ENCODE measurements around the gene TBX3.

Gene TBX3

GRCh38 chr12:114695305-114695592, 11.3 kb upstream of the TBX3 start:
- no peak overlapping the region for H3K27ac ChIP-seq (ENCODE audit: low read length)
- H2AFZ ChIP-seq (ENCODE audit: low read depth, low read length) = no peak overlapping the region

GRCh38 chr12:114694436-114695304, 10.7 kb upstream of the TBX3 start:
- H3K27me3 ChIP-seq (ENCODE audit: low read depth, low read length) = 0 out of 2 replicates have a peak, but pooled peaks cover 2% of the 10 kb centered on the region
- no peak overlapping the region for H2AFZ ChIP-seq (ENCODE audit: low read depth, low read length)
- no peaks in the 10 kb centered on the region for H4K20me1 ChIP-seq (ENCODE audit: insufficient read depth, low read length)
- TF ChIP-seq EZH2phosphoT487 (IDR thresholded peaks at IDR 0.05; ENCODE audit: low read depth) = no peak
- TF ChIP-seq CTCF (IDR thresholded peaks at IDR 0.05; ENCODE audit: low read depth, low read length) = no peak
- no peaks in the 10 kb centered on the region for H3K79me2 ChIP-seq (ENCODE audit: low read length)
- H3K9ac ChIP-seq (ENCODE audit: low read length) = no peak overlapping the region
- H3K4me2 ChIP-seq (ENCODE audit: low read length) = no peak overlapping the region
- no peaks in the 10 kb centered on the region for H3K9me3 ChIP-seq (ENCODE audit: insufficient read depth, low read length)
- no peaks in the 10 kb centered on the region for H3K4me1 ChIP-seq (ENCODE audit: low read length)
- no peak overlapping the region for H3K4me3 ChIP-seq (ENCODE audit: low read length)
- H3K27ac ChIP-seq (ENCODE audit: low read length) = no peak overlapping the region
- H3K36me3 ChIP-seq (replicated peaks; ENCODE audit: low read depth, low read length) = no peaks in the 10 kb centered on the region

More at GRCh38 chr12:114695305-114695592, 11.3 kb upstream of the TBX3 start:
- no peaks in the 10 kb centered on the region for H3K79me2 ChIP-seq (ENCODE audit: low read length)
- TF ChIP-seq CTCF (IDR thresholded peaks at IDR 0.05; ENCODE audit: low read depth, low read length) (no peak), EZH2phosphoT487 (IDR thresholded peaks at IDR 0.05; ENCODE audit: low read depth) (no peak)
- no peaks in the 10 kb centered on the region for H3K36me3 ChIP-seq (replicated peaks; ENCODE audit: low read depth, low read length)
- H3K9ac ChIP-seq (ENCODE audit: low read length) = no peak overlapping the region
- no peak overlapping the region for H3K4me3 ChIP-seq (ENCODE audit: low read length)
- H3K4me1 ChIP-seq (ENCODE audit: low read length) = no peaks in the 10 kb centered on the region
- H4K20me1 ChIP-seq (ENCODE audit: insufficient read depth, low read length) = no peaks in the 10 kb centered on the region
- H3K4me2 ChIP-seq (ENCODE audit: low read length) = no peak overlapping the region
- no peaks in the 10 kb centered on the region for H3K27me3 ChIP-seq (ENCODE audit: low read depth, low read length)
- no peaks in the 10 kb centered on the region for H3K9me3 ChIP-seq (ENCODE audit: insufficient read depth, low read length)

- Histone ChIP-seq H3K27me3 (ENCODE audit: low read depth, low read length) (peaks cover 9% of the 10 kb centered on the region; the same call in 1 of the 2 replicates), H3K27ac (ENCODE audit: low read length) (no peak overlapping the region), H3K36me3 (replicated peaks; ENCODE audit: low read depth, low read length) (no peaks in the 10 kb centered on the region), H3K79me2 (ENCODE audit: low read length) (no peaks in the 10 kb centered on the region), H3K9ac (ENCODE audit: low read length) (no peak overlapping the region), H3K4me1 (ENCODE audit: low read length) (no peaks in the 10 kb centered on the region), H3K4me3 (ENCODE audit: low read length) (no peak overlapping the region), H4K20me1 (ENCODE audit: insufficient read depth, low read length) (no peaks in the 10 kb centered on the region), H3K4me2 (ENCODE audit: low read length) (no peak overlapping the region), H3K9me3 (ENCODE audit: insufficient read depth, low read length) (no peaks in the 10 kb centered on the region), H2AFZ (ENCODE audit: low read depth, low read length) (no peak overlapping the region)
- TF ChIP-seq CTCF (IDR thresholded peaks at IDR 0.05; ENCODE audit: low read depth, low read length) = no peak
- TF ChIP-seq EZH2phosphoT487 (IDR thresholded peaks at IDR 0.05; ENCODE audit: low read depth) = no peak
These were observed 9.6 kb upstream of the TBX3 start for GRCh38 chr12:114693532-114693931.

GRCh38 chr12:114693059-114693531, 9.1 kb upstream of the TBX3 start:
- TF ChIP-seq CTCF (IDR thresholded peaks at IDR 0.05; ENCODE audit: low read depth, low read length) (no peak), EZH2phosphoT487 (IDR thresholded peaks at IDR 0.05; ENCODE audit: low read depth) (no peak)
- H3K4me2 ChIP-seq (ENCODE audit: low read length) = no peak overlapping the region
- no peaks in the 10 kb centered on the region for H3K4me1 ChIP-seq (ENCODE audit: low read length)
- H3K9me3 ChIP-seq (ENCODE audit: insufficient read depth, low read length) = no peaks in the 10 kb centered on the region
- H3K27me3 ChIP-seq (ENCODE audit: low read depth, low read length) = peaks cover 9% of the 10 kb centered on the region; the same call in 1 of the 2 replicates
- H3K27ac ChIP-seq (ENCODE audit: low read length) = no peak overlapping the region
- H4K20me1 ChIP-seq (ENCODE audit: insufficient read depth, low read length) = no peaks in the 10 kb centered on the region
- H3K9ac ChIP-seq (ENCODE audit: low read length) = no peak overlapping the region
- H2AFZ ChIP-seq (ENCODE audit: low read depth, low read length) = no peak overlapping the region
- no peaks in the 10 kb centered on the region for H3K79me2 ChIP-seq (ENCODE audit: low read length)
- H3K36me3 ChIP-seq (replicated peaks; ENCODE audit: low read depth, low read length) = no peaks in the 10 kb centered on the region
- H3K4me3 ChIP-seq (ENCODE audit: low read length) = no peak overlapping the region
